ENCODE results near the gene CHST7. TPM values are rescaled to one million over a fixed set of nuclear protein-coding genes. Genes with fewer than 3 reads are reported as not detected.

The CHST7 gene
- total and polyA plus RNA-seq, 4 donors, result 2.9 to 13.2 (median 5.8) TPM

DNA sequence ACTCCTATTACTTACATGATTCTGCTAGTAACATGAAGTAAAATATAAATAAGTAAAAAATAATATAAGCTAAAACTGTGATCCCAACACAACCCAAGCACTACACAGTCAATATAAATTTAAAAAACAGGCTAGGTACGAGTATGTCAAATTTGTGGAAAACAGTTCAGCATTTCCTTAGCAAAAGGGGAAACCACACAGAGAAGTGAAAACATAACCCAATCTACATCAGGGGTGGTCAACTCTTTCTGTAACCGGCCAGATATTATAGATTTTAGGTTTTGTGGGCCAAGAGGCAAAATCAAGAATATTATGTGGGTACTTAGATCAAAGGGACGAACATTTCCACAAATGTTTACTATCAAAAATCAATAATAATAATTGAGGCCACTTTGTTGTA lies 70.1 kb downstream of the CHST7 start:
- Histone ChIP-seq H3K27ac (ENCODE audit: low read depth in 1 of 2, low read length in 2 of 2) (no peak overlapping the region), H3K36me3 (ENCODE audit: control insufficient read depth in 4 of 4, insufficient read depth in 3 of 4, low read depth in 1 of 4, low read length in 3 of 4) (peaks cover 0 to 3% (median 0%) of the 10 kb centered on the region in 4 donors), H3K9ac (ENCODE audit: low read depth in 1 of 2, low read length in 2 of 2) (no peak overlapping the region), H3K27me3 (ENCODE audit: control insufficient read depth in 4 of 4, insufficient read depth in 4 of 4, low read length in 3 of 4) (peaks cover 0 to 5% (median 0%) of the 10 kb centered on the region in 4 donors), H3K4me1 (ENCODE audit: control insufficient read depth in 4 of 4, insufficient read depth in 4 of 4, low read length in 3 of 4) (peaks cover 0 to 3% (median 3%) of the 10 kb centered on the region in 4 donors), H3K9me3 (ENCODE audit: control insufficient read depth in 4 of 4, low read length in 3 of 4) (no peaks in the 10 kb centered on the region), H3K4me3 (ENCODE audit: low read depth in 1 of 3, low read length in 3 of 3) (no peak overlapping the region)
- TF ChIP-seq, protein P1, sequence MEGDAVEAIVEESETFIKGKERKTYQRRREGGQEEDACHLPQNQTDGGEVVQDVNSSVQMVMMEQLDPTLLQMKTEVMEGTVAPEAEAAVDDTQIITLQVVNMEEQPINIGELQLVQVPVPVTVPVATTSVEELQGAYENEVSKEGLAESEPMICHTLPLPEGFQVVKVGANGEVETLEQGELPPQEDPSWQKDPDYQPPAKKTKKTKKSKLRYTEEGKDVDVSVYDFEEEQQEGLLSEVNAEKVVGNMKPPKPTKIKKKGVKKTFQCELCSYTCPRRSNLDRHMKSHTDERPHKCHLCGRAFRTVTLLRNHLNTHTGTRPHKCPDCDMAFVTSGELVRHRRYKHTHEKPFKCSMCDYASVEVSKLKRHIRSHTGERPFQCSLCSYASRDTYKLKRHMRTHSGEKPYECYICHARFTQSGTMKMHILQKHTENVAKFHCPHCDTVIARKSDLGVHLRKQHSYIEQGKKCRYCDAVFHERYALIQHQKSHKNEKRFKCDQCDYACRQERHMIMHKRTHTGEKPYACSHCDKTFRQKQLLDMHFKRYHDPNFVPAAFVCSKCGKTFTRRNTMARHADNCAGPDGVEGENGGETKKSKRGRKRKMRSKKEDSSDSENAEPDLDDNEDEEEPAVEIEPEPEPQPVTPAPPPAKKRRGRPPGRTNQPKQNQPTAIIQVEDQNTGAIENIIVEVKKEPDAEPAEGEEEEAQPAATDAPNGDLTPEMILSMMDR (IDR thresholded peaks at IDR 0.05; ENCODE audit: low read depth, low read length, missing input control), result no peak
- TF ChIP-seq JUND (IDR thresholded peaks at IDR 0.05) (no peak), SP1 (IDR thresholded peaks at IDR 0.05) (no peak), TAF1 (conservative IDR thresholded peaks at IDR 0.05) (no peak), RXRA (IDR thresholded peaks at IDR 0.05) (no peak), EGR1 (IDR thresholded peaks at IDR 0.05; ENCODE audit: low read depth in 2 of 2) (no peak)
- TF ChIP-seq, protein P2, sequence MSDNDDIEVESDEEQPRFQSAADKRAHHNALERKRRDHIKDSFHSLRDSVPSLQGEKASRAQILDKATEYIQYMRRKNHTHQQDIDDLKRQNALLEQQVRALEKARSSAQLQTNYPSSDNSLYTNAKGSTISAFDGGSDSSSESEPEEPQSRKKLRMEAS (IDR thresholded peaks at IDR 0.05), result no peak
- TF ChIP-seq, protein P3, sequence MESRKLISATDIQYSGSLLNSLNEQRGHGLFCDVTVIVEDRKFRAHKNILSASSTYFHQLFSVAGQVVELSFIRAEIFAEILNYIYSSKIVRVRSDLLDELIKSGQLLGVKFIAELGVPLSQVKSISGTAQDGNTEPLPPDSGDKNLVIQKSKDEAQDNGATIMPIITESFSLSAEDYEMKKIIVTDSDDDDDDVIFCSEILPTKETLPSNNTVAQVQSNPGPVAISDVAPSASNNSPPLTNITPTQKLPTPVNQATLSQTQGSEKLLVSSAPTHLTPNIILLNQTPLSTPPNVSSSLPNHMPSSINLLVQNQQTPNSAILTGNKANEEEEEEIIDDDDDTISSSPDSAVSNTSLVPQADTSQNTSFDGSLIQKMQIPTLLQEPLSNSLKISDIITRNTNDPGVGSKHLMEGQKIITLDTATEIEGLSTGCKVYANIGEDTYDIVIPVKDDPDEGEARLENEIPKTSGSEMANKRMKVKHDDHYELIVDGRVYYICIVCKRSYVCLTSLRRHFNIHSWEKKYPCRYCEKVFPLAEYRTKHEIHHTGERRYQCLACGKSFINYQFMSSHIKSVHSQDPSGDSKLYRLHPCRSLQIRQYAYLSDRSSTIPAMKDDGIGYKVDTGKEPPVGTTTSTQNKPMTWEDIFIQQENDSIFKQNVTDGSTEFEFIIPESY (IDR thresholded peaks at IDR 0.05), result no peak
- 69% methylated on average over 3 of the region's 3 CpGs for WGBS
- no peak for DNase-seq (ENCODE audit: low spot score)

DNA sequence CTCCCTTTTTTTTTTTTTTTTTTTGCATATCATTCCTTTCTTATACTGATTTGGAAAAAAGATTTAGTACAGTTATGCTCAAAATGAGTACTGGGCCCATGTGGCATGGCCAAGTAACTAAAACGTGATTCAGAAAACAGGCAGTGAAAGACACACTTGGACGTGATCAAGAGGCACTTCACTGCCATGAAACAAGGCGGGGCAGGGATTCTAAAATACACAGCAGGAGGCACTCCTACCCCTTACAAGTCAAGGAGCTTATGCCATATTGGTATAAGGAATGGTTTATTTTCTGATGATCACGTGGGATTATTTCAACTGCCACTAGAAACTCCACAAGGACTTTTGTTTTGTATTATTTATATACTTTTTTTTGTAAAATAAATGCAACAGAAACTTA lies 72.0 kb downstream of the CHST7 start:
- no peak overlapping the region for H3K27ac ChIP-seq (ENCODE audit: low read depth in 1 of 2, low read length in 2 of 2)
- peaks cover 0 to 6% (median 3%) of the 10 kb centered on the region in 4 donors for H3K4me1 ChIP-seq (ENCODE audit: control insufficient read depth in 4 of 4, insufficient read depth in 4 of 4, low read length in 3 of 4)
- TF ChIP-seq, protein P4, sequence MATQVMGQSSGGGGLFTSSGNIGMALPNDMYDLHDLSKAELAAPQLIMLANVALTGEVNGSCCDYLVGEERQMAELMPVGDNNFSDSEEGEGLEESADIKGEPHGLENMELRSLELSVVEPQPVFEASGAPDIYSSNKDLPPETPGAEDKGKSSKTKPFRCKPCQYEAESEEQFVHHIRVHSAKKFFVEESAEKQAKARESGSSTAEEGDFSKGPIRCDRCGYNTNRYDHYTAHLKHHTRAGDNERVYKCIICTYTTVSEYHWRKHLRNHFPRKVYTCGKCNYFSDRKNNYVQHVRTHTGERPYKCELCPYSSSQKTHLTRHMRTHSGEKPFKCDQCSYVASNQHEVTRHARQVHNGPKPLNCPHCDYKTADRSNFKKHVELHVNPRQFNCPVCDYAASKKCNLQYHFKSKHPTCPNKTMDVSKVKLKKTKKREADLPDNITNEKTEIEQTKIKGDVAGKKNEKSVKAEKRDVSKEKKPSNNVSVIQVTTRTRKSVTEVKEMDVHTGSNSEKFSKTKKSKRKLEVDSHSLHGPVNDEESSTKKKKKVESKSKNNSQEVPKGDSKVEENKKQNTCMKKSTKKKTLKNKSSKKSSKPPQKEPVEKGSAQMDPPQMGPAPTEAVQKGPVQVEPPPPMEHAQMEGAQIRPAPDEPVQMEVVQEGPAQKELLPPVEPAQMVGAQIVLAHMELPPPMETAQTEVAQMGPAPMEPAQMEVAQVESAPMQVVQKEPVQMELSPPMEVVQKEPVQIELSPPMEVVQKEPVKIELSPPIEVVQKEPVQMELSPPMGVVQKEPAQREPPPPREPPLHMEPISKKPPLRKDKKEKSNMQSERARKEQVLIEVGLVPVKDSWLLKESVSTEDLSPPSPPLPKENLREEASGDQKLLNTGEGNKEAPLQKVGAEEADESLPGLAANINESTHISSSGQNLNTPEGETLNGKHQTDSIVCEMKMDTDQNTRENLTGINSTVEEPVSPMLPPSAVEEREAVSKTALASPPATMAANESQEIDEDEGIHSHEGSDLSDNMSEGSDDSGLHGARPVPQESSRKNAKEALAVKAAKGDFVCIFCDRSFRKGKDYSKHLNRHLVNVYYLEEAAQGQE (IDR thresholded peaks at IDR 0.05), result no peak
- TF ChIP-seq TAF1 (conservative IDR thresholded peaks at IDR 0.05) (no peak), HNF4G (IDR thresholded peaks at IDR 0.05) (no peak), NR2F2 (IDR thresholded peaks at IDR 0.05) (no peak), RXRA (IDR thresholded peaks at IDR 0.05) (no peak), EGR1 (IDR thresholded peaks at IDR 0.05; ENCODE audit: low read depth in 2 of 2) (no peak), YY1 (IDR thresholded peaks at IDR 0.05) (no peak), GABPA (IDR thresholded peaks at IDR 0.05 in 1 of 2, conservative IDR thresholded peaks at IDR 0.05 in 1 of 2) (no peak), SP1 (IDR thresholded peaks at IDR 0.05) (no peak)
- TF ChIP-seq, protein P3 (IDR thresholded peaks at IDR 0.05), result no peak
- TF ChIP-seq, protein P5, sequence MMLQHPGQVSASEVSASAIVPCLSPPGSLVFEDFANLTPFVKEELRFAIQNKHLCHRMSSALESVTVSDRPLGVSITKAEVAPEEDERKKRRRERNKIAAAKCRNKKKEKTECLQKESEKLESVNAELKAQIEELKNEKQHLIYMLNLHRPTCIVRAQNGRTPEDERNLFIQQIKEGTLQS (IDR thresholded peaks at IDR 0.05), result no peak
- TF ChIP-seq, protein P2 (IDR thresholded peaks at IDR 0.05), result no peak
- peaks cover 0 to 5% (median 0%) of the 10 kb centered on the region in 4 donors for H3K27me3 ChIP-seq (ENCODE audit: control insufficient read depth in 4 of 4, insufficient read depth in 4 of 4, low read length in 3 of 4)
- H3K4me3 ChIP-seq (ENCODE audit: low read depth in 1 of 3, low read length in 3 of 3), result no peak overlapping the region
- no peak overlapping the region for H3K9ac ChIP-seq (ENCODE audit: low read depth in 1 of 2, low read length in 2 of 2)
- H3K36me3 ChIP-seq (ENCODE audit: control insufficient read depth in 4 of 4, insufficient read depth in 3 of 4, low read depth in 1 of 4, low read length in 3 of 4), result peaks cover 0 to 3% (median under 1%) of the 10 kb centered on the region in 4 donors
- DNase-seq (ENCODE audit: low spot score), result no peak
- no peaks in the 10 kb centered on the region for H3K9me3 ChIP-seq (ENCODE audit: control insufficient read depth in 4 of 4, low read length in 3 of 4)
- WGBS, result 92% methylated on average over 4 of the region's 4 CpGs

Measured in liver (tissue), 9 donors.